SU-DHL-6 (cell line): ENCODE data around the gene SLC9C1.

Source experiments
- CTCF ChIP-seq: fragments of 200-600 bp; sonication (generic); IDR thresholded peaks from one replicate; pipeline ENCODE4 v1.5.1; 2017; ENCODE audit warnings: antibody characterized with exemption, mild to moderate bottlenecking, low read length, moderate library complexity; ENCODE audit not compliant: insufficient read depth, poor library complexity, severe bottlenecking
- EZH2phosphoT487 ChIP-seq: fragments of 200-600 bp; sonication (generic), shearing (Covaris generic); conservative IDR thresholded peaks from 2 replicates; pipeline ENCODE4 v1.6.1; 2018; ENCODE audit warnings: mild to moderate bottlenecking, antibody characterized with exemption, low read length, moderate library complexity, mixed read lengths

GRCh38 chr3:112137781-112138180, 156.2 kb downstream of the SLC9C1 start:
- TF ChIP-seq EZH2phosphoT487 (no peak), CTCF (no peak)
